Tibial artery (tissue), 4 donors: ENCODE results near the gene PGM2L1.

ENCODE experiments used
- DNase-seq, 2 donors: peaks; one replicate each; pipeline ENCODE4 v3.0.0-alpha.2; 2019
- H3K27ac ChIP-seq, 2 donors: fragments of 200-600 bp; sonication (generic) in 1 of 2; 1 replicate in 1 of 2; 2 replicates in 1 of 2; pipeline ENCODE4 v1.5.1; 2018 to 2019; ENCODE audit warnings: mild to moderate bottlenecking in 1 of 2
- H3K27me3 ChIP-seq, 2 donors: fragments of 200-600 bp; sonication (generic) in 1 of 2; one replicate each; pipeline versions ENCODE4 v1.5.1 to v1.6.0; 2016 to 2019
- H3K36me3 ChIP-seq, 3 donors: fragments of 200-600 bp; sonication (generic) in 2 of 3; one replicate each; pipeline ENCODE4 v1.5.1; 2016 to 2019; ENCODE audit warnings: mild to moderate bottlenecking in 2 of 3
- H3K4me1 ChIP-seq, 4 donors: fragments of 200-600 bp; sonication (generic) in 2 of 4; 1 replicate in 3 of 4; 2 replicates in 1 of 4; pipeline ENCODE4 v1.5.1; 2016 to 2019
- H3K4me3 ChIP-seq, 2 donors: fragments of 200-600 bp; sonication (generic) in 1 of 2; 1 replicate in 1 of 2; 2 replicates in 1 of 2; pipeline ENCODE4 v1.5.1; 2018 to 2019; ENCODE audit warnings: mild to moderate bottlenecking in 2 of 2
- H3K9me3 ChIP-seq, 3 donors: fragments of 200-600 bp; sonication (generic) in 1 of 3; one replicate each; pipeline ENCODE4 v1.5.1; 2016 to 2019
- CTCF ChIP-seq, 2 experiments: fragments of 200-600 bp in 1 of 2; fragments of 450-650 bp in 1 of 2; IDR thresholded peaks; one replicate each; pipeline ENCODE4 v1.5.1; 2017 to 2019; ENCODE audit warnings: antibody characterized with exemption in 2 of 2, mild to moderate bottlenecking in 1 of 2, moderate library complexity in 1 of 2
- intact Hi-C: fragments of 100-400 bp; cut with DNase I; formaldehyde crosslinking; loops from one replicate; pipeline ENCODE4 v1.15.0; 2023; ENCODE audit warnings: low total_unique reads

PGM2L1 gene

GRCh38 chr11:74280494-74280893 lies 117.7 kb downstream of the PGM2L1 start:
- no peaks in the 10 kb centered on the region for H3K9me3 ChIP-seq
- no peaks in the 10 kb centered on the region for H3K36me3 ChIP-seq
- intact Hi-C loops: no loop called here
- H3K4me1 ChIP-seq: peaks cover 0 to 13% (median 7%) of the 10 kb centered on the region in 4 donors
- no peak overlapping the region for H3K27ac ChIP-seq
- no peak for TF ChIP-seq CTCF (IDR thresholded peaks at IDR 0.05)
- no peaks in the 10 kb centered on the region for H3K27me3 ChIP-seq
- H3K4me3 ChIP-seq: no peak overlapping the region
- DNase-seq: no peak
